ENCODE data around the gene TRAPPC2. TPM values are rescaled to one million over a fixed set of nuclear protein-coding genes. Genes with fewer than 3 reads are reported as not detected.

The TRAPPC2 gene
- 10 to 100 TPM; 22.0 to 26.1 TPM for total RNA-seq

DNA sequence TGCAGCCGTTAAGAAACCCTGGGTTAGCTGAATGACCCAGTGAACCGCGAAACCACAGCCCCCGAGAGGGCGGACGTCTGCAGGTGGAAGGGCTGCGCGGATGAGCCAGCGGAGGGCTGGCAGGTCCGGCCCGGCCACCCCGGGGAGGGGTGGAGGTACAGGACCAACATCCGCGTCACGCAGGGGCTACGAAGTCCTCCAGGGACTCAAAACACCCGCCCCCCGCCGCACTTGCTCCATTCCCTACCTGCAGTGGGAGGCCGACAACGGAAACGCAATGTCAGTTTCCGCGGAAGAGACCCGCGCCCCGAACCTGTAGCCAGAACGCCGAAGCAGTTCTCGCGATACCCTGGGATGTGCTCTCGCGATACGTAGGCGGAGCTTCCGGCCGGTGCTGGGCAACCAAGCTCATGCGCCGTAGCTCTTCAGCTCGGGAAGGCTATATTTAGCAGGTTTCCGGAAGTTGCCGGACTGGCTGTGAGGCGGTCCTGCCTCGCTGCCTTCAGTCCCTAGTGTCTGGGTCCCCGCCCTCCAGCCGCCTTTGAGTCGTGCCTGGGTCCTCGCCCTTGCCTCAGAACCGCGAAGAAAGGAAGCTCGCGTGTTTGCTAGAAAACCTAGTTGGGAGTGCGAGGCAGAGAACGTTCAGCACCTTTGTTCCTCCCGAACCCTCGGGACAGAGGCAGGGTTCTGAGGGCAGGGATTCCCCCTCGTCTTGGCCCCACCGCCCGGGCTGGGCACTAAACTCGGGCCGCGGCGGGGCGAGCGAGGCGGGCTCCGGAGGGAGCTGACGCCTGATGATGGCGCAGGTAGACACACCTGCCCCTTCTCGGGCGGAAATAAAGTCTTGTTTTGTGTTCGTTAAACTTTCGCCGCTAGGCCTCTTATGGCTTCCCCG lies at the start of gene TRAPPC2, which contains the start of gene OFD1:
TRAPPC2 (minus strand) TSS at position 343 of the 895 bp plus-strand sequence. CDS start 14,657 bp downstream, outside the sequence.
OFD1 (plus strand) TSS at position 471 of the 895 bp plus-strand sequence; CDS start at position 795, 324 bp downstream.

DNA sequence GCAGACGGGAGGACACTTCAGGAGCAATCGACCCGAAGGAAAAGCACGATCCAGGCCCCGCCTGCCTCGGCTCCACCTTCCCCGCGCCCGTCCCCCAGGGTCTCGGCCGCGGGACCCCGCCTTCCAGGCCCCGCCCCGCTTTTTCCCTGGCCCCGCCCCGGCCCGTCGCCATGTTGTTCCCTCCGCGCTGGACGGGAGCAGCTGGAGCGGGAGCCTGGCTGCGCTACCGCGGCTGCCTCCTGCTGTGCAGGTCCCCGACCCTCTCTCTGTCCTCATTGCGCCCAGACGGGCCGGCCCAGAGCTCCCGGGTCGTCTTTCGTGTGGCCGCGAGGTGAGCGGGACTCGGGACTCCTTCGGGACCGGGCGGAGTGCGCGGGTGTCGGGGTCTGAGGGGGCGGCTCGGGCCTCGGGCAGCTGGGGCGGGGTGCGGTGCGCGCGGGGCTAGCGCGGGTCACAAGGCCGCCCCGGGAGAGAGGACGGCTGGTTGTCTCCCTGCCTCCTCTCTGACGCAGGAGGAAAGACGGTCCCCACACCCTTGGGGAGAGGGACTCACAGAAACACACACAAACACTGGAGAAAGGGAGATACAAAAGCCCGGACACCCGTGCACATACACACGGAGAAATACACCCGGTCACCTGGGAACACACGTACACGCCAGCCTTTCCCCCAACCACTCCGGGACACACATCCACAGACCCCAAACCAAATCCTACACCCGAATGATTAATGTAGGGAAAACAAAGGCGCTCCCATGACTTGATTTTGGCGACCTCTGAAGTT lies 45.3 kb downstream of the TRAPPC2 start, which contains the start of gene RAB9A:
RAB9A (plus strand) TSS at position 171 of the 783 bp plus-strand sequence. CDS start 19,619 bp downstream, outside the sequence.

Other genes starting within 250 kb of the TRAPPC2 start
- 1 to 10 TPM; 3.7 to 4.1 TPM for gene EGFL6, start 165.0 kb downstream of the TRAPPC2 start, total RNA-seq
- 1 to 10 TPM; 5.1 to 5.2 TPM for gene TCEANC, start 81.5 kb downstream of the TRAPPC2 start, total RNA-seq
- gene RAB9A, start 45.5 kb downstream of the TRAPPC2 start, total RNA-seq = 1 to 10 TPM; 8.1 to 8.6 TPM
- gene OFD1, start 128 bp upstream of the TRAPPC2 start, total RNA-seq = 10 to 100 TPM; 50.8 to 53.0 TPM
- gene GPM6B, start 82.5 kb upstream of the TRAPPC2 start, total RNA-seq = not detected

All from activated naive CD4-positive, alpha-beta T cell treated with anti-CD3 and anti-CD28 coated beads, Interleukin-2, amount 10 ng/mL, durations not matched to agents 5 hours and 36 hours (primary cell).